ENCODE measurements around the gene APPL2.

Gene APPL2

DNA sequence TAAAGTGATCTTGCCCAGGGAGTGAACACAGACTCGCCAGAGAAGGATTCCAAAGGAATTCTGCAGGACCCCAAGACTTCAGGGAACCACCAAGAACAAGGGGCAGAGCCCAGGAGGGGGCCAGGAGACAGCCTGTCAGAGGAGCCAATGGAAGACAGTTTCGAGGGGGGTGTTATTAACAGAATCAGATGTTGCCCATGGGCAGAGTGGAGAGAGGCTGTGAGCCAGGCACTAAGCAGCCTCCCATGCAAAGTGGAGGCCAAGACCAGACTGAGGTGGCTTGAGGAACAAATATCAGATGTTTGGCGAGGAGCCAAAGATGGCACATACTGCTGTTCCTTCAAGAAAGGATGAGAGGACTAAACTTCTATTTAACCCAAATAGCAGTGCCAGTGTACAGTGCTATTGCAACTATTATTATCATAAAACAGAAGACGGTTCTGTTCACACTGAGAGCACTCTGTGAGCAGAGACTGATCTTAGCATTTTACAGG lies 12.6 kb downstream of the APPL2 start:
- no peak for DNase-seq (ENCODE audit: low spot score)

DNA sequence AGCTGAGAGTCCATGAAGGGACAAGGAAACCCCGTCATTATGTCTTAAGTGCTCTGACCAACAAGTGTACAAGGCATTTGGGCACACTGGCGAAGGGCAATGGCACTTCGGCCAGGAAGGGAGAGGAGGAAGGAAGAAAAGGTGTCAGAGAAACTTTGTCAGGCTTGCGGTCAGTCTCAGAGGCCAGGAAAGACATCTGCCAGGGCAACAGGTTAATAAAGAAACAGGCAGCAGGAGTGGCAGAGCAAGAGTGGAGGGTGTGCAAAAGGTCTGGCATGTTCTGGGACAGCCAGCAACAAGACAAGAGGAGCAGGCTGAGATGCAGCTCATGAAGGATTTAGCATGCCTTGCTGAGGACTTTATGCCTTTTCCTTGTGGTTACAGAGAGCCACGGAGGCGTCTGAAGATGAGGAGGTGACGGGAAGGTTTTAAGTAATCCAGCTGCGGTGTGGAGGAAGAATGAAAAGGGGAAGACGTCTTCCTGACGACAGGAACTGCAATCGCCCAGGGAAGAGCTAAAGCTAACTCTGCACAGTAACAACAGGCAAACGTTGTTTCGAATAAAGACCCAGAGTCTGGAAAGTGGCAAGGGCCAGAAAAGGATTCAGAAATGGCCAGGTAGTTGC lies 13.1 kb downstream of the APPL2 start:
- DNase-seq (ENCODE audit: low spot score) = no peak

DNA sequence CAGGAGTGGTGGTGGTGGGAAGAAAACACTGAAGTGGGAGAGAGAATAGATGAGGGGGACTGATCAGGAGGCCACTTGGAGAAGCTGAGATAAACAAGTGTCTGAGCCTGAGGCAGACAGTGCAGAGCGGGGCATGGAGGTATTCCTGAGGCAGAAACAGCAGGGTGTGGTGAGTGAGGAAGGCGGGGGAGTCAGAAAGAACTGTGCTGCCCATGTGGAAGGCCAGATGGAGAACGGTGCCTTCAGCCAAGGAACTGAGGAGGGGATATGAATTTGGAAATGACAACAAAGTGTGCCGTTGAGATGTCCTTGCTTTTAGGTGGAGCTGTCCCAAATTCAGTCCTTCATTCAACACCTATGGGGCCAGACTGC lies 13.7 kb downstream of the APPL2 start:
- DNase-seq (ENCODE audit: low spot score) = no peak

DNA sequence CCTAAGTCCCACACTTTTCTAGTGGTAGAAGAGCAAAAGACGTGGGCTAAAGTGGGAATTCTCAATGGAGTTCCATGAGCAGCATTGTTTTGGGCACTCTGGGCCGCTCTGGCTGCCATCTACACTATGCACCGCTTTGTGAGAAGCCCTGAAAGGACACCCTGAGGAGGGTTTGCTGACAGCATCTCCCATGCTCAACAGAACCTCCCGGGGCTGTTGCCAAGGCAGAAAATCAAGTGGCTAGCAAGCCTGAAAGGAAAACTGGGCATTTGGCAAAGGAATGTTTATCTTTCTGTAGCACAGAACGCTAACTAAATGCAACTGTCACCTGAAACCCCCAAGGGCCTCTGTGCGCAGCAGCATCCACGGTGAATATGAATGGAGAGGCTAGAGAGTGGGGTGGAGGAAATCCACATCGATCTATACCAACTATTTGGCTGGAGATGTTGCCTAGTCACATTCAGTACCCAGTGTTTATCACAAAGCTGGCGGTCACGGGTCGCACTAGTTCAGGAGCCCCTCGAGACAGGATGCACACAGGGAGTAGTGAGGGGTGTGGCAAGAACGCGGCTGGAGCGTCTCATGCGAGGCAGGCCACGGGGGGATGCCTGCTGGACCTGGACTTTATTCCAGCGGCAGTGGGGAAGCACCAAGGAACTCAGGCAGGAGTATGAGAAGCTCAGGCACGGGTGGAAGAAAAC lies 14.2 kb downstream of the APPL2 start:
- DNase-seq (ENCODE audit: low spot score) = no peak

DNA sequence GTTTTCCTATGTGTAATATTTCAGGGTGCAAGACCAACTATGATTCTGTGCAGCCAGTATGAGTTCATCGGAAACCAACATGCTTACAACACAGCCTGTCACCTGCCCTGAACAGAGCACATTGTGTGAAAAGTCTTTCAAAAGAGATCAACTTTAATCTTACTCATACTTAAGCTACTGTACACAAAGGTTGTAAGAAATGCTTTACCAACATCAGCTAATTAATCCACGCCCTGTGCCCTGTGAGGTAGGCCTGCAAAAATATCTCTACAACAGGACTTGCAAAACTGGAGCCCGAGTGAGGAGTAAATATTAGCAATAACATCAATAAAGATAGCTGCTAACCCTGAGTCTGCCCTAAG lies 15.1 kb downstream of the APPL2 start:
- no peak for DNase-seq (ENCODE audit: low spot score)

DNA sequence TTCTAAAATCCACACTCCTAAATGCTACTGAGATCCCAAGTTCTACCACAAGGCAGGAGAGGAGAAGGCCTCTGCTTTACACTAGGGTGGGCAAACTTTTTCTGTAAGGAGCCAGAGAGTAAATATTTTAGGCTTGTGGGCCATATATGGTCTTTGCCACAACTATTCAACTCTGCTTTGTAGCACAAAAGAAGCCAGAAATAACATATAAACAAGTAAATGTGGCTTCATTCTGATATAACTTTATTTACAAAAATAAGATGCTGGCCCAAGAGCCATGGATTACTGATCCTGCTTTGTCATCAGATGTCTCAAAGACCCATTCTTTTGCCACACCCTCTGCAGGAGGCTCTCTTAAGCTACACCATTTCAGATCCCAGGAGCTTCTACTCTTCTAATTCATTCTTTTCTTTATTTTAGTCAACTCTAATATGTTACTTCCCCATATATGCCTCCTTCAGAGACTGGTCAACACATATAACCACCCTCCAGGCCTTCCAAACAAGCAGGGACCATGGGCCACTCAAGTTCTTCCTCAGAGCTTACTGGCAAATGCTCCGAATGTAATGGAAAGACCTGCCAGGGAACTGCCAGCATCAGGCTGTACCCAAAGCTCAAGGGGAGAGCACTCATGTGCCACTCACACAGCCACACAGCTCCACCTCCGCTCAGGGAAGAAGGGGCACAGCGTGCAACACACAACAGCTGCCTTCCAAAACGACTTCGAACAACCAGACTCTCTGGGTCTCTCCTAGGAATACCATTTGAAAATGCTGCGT lies 15.6 kb downstream of the APPL2 start:
- no peak for DNase-seq (ENCODE audit: low spot score)

DNA sequence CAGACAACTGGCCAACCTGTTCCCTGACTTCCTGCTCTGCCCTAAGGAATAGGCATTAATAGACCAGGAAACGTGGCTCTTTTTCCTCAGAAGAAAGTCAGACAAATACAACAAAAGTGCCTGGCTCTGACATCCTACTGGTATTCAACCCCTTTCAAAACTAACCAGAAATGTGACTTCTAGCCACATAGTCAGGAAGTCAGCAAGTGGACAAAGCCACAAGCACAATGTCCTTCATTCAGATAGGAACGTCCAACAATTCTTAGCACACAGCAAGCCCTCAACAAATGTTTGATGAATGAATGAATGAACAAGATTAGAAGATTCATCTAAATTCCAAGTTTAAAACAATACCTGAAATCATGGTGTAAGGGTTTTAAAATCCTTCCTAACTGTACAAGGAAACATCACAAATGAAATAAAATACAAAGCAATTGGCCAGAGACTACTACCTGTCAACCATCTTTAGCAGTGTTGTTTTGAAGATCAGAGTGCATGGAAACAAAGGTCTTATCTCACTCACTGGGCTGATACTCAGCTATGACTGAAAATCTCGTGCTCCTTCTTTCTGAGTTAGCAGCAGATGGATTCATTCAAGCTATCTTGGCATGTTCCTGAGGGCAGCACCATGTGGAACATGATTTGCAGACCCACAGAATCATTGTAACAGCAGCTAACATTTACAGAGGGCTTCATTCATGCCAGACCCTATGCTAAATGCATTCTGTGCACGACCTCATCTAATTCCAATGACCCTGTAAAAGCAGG lies 16.5 kb downstream of the APPL2 start:
- DNase-seq (ENCODE audit: low spot score) = no peak

DNA sequence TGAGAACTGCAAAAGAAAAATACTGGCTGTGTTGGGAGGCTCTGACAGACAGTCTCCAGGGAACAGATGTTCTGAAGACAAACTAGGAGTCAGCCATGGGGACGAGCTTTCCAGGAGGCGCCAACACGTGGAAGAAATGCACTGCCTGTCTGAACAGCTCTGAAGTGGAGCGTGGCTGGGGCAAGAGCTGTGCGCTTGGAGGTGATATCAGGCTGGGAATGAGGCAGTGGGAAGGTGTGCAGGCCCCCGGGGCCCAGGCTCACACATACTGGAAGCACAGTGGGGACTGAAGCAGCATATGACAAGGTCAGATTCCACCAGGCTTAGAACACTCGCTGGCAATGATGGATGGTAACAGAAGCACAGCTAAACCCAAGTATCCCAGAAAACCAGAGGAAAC lies 17.5 kb downstream of the APPL2 start:
- DNase-seq (ENCODE audit: low spot score) = no peak

DNA sequence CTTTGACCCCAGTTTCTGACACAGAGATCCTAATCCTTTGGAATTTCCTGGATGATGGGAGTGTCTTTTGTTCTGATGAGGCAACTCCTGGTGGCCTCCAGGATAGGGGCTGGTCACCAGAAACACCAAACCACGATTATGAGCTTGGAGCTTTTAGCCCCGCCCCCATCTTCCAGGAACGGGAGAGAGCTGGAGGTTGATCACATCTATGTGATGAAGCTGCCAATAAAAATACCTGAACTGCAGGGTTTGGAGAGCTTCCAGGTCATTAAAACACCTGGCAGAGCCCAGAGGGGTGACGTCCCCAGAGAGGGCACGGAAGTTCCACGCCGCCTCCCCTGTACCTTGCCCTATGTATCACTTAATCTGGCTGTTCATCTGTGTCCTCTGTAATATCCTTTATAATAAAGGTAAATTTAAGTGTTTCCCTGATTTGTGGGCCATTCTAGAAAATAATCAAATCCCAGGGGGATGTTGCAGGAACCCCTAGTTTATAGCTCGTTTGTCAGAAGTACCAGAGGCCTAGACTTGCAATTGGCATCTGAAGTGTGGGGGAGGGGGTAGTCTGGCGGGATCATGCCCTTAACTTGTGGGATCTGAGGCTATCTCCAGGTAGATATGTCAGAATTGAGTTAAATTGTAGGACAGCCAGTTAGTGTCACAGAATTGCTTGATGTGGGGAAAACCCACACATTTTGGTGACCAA lies 21.2 kb downstream of the APPL2 start:
- no peak for DNase-seq (ENCODE audit: low spot score)

DNA sequence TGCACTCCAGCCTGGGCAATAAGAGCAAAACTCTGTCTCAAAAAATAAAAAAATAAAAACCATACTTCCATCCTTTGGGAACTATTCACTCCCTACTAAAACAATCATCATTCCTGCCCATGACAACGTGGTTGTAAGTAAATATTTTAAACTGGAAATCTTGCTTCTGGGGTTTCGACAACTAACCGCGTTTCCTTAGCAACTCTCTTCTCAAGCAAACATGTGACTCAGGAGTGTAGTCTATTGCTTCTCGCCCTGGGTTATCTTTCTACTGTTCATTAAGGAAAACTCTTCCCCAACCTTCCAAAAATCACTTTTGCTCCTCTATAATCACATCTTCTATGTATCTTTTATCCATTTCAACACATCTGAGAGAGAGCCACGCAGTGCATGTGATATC lies 21.8 kb downstream of the APPL2 start:
- DNase-seq (ENCODE audit: low spot score) = no peak

DNA sequence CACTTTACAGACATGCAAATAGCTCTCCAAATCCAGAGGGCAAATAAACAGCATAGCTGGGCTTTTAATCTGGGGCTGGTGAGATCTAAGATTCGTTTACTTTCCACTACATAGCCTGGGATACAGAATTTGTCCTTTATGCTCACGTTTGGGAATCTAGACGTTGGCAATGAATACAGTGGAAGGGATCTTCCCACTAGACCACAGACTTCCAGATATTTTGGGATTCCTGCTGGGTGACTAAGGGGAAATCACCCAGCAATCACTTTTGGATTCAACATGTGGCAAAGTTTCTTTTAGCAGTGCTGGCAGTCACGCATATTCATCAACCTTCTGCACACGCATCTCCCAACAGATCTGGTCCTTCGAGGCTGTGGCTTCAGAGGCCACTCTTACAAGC lies 23.5 kb downstream of the APPL2 start:
- no peak for DNase-seq (ENCODE audit: low spot score)

DNA sequence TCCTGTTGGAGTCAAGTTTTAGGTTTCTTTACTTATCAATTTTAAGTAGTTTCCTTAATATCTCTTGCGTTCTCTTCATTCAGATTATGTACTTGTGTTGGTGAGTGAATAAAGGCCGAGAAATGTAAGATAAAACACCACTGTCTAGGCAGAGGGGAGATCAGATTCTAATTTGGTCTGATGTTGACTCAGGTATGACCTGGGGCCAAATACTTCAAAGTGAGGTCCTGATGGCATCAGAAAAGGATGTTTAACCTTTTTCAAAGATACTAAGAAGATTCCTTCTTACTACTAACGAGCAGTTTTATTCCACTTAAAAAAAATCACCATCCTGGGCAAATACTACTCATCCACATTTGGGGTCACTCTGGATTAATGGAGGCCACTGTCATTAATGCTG lies 26.9 kb downstream of the APPL2 start:
- DNase-seq (ENCODE audit: low spot score) = no peak

DNA sequence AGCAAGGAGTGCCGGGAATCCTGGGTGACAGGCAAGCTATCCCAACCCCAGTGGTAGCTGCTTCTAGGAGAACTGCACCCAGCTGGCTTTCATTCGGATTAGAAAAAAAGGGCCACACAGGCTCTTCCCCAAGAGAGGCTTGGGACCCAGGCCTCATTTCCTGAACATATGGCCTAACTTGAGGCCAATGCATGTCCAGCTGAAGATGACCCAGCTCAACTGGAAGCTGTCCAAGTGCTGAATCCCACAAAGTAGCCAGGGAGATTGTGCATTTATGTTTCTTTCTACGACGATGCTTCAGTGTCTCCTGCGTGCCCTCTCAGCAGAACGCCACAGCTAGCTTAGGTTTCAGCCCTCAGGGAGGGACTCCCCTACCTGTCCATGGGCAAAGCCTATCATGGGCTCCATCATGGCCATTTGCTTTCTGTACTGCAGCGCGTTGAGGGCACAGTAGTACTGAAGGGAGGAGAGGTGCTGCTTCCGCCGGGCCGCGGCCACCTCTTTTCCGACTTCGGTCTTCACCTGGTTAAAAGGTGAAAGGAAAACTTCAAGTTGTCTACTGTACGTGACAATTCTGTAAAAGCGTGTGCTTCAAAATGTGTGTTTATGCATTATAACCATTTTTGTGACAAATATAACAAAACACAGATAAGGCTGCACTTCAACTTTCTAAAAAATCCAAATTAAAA lies 29.1 kb downstream of the APPL2 start:
- no peak for DNase-seq (ENCODE audit: low spot score)

DNA sequence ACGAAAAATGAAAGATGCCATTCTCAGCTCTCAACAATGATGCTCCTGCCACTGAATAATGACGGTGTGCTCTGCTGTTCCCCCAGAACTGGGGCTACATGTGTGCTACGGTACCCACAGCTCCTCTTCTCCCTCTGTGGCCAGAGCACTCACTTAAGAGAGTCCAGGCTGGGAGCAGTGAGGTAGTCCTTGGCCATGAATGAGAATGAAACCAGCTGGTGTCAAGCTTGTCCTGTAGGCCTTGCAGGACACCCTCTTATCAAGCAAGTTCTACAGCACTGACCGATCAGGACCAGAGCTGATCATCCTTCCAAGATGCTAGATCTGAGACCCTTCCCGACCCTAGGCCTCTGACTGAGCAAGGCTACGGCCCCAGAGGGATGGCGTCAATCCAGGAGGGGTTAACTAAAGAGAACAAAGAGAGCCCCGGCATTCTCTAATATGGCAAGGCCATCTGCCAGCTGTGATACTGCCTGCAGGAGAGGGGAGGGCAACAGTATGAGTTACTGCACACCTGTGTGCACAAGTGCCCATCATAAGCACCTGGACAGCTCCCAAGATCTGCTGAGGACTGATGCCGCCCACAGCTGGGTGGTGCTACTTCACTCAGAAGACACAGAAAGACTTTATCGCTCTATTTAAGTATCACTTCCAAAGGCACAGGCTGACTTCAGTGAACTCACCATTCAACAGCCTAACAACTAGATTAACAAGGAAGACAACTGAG lies 30.5 kb downstream of the APPL2 start:
- DNase-seq (ENCODE audit: low spot score) = no peak

DNA sequence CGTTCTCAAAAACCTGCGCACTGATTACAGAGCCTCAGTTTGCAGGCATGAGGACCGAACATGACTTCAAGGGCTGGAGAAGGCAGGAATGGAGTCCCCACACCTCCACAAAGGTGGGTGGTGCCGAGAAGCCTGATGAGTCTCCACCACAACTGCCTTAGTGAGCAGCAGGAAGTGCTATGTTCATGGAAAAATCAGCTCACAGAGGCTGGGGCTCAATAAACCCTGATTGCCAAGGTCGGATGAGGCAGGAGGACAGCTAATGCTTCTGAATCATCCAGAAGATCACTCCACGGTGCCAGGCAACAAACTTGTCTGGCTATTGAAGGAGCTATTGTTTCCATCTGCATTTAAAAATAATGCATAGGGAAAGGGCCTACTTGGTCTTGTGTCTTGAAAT lies 31.1 kb downstream of the APPL2 start:
- DNase-seq (ENCODE audit: low spot score) = no peak

DNA sequence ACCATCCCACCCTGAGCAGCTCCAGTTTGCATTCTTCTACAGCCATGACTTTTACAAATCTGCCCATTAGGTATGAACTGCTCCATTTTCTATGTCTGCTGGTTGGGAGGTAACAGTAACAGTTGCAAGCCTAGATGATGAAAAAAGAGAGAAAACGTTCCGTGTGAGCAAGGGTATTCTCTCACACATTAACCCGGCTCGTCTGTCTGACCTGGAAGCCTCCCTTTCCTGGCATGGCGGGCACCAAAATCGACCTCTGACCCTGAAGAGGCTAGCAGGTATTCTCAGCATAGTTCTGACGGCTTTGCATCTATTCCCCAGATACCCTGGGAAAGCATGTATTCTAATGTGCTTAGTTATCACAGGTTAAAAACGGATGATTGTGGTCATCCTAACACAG lies 31.8 kb downstream of the APPL2 start:
- no peak for DNase-seq (ENCODE audit: low spot score)

DNA sequence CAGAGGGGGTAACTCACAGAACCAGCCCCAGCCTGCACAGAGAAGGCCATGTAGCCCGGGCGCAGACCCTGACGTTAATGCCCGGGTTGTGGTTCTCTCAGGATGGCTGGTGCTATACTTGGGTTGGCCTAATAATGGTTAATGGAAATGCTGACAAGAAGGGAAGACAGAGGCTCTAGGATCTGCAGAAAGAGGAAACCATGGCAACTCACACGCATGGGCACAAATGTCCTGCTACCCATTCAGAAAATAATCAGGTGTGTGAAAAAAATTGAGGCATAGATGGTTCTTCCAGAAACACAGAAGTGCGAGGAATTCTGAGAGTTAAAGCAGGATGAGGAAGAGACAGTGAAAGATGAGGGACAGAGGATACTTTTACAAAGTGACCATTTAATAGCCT lies 33.8 kb downstream of the APPL2 start:
- no peak for DNase-seq (ENCODE audit: low spot score)

DNA sequence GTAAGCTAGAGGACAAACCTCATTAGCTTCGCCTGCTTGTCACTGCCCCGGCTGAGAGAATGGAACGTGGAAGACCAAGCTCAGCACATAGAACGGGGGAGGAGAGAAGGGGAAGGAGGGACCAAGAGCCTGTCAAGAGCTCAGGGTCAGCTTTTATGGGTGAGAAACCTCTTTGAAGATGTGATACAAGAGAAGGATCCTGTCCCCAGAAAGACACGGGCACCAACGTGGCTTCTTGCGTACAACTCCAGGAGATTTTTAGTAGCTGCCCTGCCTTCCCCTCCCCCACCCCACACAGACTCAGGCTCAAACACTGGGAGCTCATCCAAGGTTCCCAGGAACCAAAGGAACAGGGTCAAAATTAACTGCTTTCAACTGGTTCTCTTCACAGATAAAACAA lies 34.7 kb downstream of the APPL2 start:
- no peak for DNase-seq (ENCODE audit: low spot score)

DNA sequence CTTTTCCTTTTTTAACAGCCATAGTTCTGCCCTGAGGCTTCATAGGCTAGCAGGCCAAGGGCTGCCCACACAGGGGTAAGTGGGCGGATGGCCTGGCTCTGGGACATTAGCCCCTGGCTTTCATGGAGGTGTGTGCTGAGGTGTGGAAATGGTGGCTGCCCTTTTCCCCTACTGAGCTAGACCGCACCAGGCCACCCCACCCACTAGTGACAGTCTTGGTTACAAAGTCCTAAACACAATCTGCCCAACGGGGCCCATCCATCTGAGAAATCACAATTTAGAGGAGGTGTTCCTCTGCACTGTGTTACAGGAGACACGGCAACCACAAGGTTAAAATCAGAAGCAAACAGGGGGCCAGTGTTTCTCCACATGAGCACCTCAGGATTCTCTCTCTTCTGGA lies 35.6 kb downstream of the APPL2 start:
- no peak for DNase-seq (ENCODE audit: low spot score)

DNA sequence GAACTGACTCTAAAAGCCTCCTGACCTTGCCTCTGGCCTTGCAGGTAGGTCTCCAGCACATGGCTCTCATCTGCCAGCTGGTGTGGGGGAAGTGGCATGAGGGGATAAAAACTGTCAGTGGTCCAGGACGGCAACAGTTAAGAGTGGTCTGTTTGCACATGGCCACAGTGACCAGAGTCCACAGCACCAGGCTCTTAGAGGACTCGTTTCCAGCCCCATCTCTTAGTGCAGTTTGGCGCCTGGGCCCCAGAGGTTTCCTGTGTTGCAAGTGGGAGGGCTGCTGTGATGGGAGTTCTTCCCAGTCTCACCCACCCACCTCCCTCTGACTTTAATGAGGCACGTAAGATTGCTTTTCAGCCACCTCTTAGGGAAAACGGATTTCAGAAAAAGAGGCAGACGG lies 37.0 kb downstream of the APPL2 start:
- DNase-seq (ENCODE audit: low spot score) = peak; percentile 45

DNA sequence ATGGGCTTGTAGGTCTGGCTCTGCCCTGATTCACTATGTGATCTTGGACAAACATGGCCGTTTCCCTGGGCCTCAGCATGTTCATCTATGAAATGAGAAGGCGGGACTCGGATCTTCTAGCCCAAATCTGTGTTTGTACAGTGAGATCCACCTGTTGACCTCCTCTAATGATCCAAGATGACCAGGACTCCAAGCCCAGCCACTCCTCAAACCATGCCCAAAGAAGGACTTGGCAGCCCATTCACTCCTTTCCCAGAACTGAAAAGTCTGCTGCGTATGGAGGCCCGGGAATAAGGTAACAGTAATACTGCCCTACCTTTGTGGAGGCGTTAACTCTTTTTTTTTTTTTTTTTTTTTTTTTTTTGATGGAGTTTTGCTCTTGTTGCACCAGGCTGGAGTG lies 39.9 kb downstream of the APPL2 start:
- no peak for DNase-seq (ENCODE audit: low spot score)

Measured in putamen (tissue), 1 donor.